ENCODE measurements around the gene EHMT1.

Gene EHMT1

DNA sequence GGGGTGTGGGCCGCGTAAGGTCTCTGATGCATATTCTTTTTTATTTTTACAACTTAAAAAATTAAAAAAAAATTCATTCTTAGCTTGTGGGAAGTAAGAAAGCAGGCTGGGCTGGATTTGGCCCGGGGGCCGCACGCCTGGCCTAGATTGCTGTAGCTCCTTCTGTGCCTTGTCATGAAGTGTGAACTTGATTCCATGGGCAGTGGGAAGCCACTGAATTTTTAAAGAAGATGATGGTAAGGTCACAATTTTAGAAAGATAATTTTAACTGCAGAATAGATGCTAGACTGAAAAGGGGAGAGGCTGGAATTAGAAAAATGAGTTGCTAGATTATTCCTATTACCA lies 56.1 kb downstream of the EHMT1 start:
- no peak for DNase-seq

DNA sequence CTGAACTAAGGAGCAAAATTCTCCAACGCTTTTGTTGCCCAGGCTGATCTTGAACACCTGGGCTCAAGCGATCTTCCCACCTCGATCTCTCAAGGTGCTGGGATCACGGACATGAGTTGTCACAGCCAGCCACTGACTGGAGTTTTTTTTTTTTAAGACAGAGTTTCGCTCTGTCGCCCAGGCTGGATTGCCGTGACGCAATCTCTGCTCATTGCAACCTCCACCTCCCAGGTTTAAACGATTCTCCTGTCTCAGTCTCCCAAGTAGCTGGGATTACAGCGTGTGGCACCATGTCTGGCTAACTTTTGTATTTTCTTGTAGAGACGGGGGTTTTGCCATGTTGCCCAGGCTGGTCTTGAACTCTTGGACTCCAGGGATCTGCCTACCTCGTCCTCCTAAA lies 58.2 kb downstream of the EHMT1 start:
- DNase-seq: no peak

DNA sequence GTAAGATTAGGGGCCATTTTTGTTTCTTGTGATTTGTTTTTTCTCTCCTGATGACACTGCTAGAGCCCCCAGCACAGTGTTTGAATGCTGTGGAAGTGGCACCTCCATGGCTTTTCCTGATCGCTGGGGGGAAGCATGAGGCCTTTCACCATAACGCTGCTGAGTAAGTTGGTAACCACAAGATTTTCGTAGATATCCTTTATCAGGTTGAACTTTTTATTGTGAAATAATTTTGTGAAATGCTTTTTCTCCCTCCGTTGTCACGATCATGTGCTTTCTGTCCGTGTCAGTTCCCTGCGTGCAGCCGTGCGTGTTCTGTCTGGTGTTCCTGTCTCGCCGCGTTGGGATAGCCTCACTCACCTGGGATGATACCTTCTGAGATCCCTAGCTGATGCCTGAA lies 59.4 kb downstream of the EHMT1 start:
- no peak for DNase-seq

DNA sequence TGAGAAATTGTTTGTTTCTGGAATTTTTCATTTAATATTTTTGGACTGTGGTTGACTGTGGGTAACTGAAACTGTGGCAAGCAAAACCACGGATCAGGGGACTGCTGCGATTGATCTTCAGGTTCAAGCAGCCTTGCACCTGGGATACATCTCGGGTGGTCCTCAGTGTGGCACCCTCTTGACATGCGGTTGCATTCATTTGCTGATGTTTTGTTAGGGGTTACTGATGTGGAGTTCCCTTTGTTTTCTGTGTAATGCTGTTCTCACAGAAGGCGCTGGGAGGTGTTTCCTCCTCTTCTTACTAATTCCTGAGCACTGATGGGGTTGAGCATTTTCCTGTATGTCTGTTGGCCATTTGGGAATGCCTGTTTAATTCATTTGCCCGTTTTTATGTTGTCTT lies 60.4 kb downstream of the EHMT1 start:
- DNase-seq: no peak

DNA sequence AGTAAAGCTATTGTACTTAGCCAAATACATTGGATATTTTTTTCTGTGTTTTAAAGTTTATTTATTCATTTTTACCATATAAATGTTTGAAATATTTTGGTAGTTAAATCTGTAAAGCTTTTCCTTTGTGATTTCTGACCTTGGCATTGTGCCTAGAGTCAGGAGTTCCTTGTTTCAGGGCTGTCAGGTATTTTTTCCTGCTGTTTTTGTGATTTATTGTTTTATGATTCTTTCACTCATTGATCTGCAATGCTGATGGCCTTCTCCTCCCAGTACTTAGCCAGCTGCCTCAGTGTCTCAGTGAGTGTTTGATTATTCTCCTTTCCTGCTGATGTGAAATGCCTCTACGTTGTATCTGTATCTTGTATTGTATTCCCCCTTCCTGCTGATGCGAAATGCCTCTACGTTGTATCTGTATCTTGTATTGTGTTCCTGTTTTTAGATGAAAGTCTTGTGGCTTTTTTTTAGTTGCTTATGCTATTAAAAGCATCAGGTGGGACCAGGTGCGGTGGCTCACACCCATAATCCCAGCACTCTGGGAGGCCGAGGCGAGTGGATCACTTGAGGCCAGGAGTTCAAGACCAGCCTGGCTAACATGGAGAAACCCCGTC lies 61.0 kb downstream of the EHMT1 start:
- DNase-seq: no peak

DNA sequence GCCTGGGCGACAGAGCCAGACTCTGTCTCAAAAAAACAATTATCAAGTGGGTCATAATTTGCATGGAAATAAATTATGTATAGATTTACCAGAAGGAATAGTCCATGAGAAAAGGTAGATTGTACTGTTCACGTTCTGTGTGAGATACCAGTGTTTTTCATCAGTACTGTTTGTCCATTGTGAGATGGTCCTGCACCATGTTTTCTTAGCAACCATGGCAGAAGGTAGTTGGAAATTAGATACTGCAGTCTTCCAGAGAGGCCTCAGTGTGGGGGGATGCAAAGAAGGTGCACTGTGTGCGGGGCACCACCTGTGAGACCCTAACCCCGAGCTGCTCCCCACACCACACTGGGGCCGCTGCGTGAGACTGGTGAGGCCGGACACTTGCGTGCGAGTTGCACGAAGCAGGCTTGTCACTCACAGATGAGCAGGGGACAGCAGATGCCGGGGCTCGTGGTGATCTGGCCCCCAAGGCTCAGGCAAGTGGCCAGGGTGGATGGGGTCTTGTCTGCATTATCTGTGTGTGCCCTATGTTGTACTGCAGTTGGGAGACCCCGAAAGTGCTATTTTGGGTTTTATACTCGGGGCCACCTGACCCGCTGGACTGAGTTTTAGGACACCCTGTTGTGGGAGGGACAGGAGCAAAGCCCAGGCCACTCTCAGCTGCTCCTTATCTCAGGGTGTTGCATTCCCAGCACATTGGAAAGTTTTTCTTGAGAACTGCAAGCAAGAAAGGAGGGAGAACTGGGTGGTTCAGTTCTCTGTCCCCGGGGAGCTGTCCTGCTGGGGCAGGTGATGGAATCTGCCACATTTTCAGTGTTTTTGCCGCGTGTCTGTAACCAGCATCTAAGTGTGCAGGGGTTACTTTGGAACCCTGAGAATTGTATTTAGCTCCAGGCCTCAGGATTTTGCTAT lies 61.9 kb downstream of the EHMT1 start:
- no peak for DNase-seq

DNA sequence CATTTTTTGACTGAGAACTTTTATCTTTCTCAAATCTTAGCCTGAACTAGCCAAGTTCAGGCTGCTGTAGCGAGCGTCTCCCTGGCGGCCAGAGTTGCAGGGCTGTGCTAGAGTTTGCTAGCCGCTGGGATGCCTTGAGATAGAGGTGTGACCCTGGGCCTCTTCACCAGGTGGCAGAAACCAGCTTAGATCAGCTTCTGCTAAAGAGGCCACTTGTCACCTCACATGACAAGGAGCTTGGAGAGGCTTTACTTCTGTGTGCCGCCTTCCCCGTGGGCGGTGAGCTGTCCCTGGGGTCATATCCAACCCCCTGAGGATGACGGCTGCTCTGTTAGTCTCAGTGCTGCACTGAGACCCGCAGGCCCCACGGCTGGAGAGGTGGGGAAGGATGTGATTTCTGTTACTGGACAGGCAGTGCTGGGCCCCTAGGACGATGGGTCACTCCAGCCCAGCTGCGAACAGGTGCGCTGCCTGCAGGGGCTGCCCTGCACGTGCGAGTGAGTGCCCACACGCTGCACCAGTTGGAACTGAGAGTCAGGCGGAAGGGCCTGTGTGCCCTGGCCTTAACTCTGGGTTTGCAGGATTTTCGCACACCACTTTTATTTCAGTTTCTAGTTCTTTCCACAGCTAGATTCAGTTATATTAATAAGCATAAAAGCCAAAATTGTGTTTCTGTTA lies 63.8 kb downstream of the EHMT1 start:
- DNase-seq: no peak

DNA sequence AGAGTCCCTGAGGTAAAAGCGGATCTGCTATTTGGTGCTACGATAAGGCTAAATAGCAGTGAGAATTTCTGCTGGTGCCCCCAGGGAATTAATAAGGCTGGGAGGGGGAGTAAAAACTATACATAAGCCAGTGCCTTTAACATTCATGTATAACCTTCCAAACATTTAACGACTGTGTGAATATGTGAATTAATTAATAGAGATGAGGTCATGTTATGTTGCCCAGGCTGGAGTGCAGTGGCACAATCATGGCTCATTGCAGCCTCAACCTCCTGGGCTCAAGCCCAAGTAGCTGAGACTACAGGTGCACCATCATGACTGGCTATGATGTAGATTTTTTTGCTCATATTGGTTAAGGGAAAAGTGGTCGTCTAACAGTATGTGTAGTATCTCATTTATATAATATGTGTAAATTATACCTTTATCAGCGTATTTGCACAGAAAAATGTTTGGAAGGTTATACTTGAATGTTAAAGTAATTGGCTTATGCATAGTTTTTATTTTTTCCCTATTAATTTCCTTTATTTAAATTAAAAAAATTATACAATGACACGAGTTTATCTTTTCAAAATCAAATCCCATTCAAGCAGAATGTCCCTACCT lies 64.6 kb downstream of the EHMT1 start:
- no peak for DNase-seq

DNA sequence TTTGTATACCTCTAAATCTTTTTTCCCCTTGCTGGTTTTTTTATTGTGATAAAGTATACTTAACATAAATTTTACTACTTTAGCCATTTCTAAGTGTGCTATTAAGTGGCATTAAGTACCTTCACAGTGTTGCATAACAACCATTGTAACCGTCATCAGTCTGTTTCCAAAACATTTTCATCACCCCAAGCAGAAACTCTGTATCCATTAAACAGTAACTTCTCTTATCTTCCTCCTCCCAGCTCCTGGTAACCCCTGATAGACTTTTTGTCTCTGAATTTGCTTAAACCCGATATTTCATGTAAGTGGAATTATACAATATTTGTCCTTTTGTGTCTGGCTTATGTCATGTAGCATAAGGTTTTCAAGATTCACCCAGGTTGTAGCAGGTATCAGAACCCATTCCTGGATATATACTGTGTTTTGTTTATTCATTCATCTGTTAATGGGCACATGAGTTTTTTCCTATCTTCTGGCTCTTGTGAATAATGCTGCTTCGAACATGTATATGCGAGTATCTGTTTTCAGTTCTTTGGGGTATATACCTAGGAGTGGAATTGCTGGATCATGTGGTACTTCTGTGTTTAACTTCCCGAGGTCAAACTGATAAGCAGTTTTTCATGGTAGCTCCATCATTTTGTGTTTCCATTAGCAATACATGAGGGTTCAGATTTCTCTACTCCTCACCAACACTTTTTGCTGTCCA lies 66.4 kb downstream of the EHMT1 start:
- DNase-seq: no peak

DNA sequence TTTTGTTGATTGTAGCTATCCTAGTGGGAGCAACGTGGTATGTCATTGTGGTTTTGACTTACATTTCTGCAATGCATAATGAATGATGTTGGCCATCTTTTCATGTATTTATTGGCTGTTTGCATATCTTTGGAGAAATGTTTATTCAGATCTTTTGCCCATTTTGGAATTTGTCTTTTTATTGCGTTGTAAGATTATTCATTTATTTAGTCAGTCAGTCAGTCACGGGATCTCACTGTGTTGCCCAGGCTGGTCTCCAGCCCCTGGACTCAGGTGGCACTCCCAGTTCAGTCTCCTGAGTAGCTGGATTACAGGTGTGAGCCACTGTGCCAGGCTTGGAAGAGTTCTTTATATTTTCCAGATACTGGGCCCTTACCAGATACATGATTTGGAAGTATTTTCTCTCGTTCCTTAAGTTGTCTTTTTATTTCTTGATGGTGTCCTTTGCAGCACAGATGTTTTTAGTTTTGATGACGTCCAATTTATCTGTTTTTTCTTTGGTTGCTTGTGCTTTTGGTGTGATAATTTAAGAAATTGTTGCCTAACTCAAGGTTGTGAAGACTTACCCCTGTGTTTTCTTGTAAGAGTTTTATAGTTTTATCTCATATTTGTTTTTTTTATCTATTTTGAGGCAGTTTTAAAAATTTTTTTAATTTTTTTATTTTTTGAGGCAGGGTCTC lies 67.1 kb downstream of the EHMT1 start:
- no peak for DNase-seq

DNA sequence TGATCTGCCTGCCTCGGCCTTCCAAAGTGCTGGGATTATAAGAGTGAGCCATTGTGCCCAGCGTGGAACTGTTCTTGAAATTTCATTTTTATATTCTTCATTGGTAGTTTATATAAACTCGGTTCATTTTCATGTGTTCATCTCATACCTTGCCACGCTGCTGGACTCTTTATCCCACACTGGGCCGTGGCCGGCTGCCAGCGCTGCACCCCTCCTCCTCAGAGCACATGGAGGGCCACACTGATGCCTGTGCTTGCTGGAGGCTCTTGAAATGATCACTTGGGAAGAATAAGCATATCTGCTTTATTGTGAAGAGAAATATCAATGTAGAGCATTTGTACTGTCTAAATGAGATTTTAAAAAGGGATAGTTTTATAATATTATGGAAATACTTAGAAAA lies 69.5 kb downstream of the EHMT1 start:
- no peak for DNase-seq

DNA sequence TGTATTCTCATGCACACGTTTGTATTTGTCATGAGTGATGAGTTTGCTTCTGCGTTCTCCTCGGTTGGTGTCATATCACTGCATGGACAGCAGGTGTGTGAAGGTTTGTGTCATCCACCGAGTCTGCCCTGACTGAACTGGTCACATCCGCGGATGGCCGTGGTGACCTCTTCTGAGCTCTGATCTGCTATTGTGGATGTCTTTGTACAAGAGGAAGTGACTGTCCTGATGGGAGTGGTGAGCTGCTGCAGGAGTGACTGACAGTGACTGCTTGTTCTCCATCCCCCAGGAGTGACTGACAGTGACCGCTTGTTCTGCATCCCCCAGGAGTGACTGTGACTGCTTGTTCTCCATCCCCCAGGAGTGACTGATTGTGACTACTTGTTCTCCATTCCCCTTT lies 69.9 kb downstream of the EHMT1 start:
- no peak for DNase-seq

DNA sequence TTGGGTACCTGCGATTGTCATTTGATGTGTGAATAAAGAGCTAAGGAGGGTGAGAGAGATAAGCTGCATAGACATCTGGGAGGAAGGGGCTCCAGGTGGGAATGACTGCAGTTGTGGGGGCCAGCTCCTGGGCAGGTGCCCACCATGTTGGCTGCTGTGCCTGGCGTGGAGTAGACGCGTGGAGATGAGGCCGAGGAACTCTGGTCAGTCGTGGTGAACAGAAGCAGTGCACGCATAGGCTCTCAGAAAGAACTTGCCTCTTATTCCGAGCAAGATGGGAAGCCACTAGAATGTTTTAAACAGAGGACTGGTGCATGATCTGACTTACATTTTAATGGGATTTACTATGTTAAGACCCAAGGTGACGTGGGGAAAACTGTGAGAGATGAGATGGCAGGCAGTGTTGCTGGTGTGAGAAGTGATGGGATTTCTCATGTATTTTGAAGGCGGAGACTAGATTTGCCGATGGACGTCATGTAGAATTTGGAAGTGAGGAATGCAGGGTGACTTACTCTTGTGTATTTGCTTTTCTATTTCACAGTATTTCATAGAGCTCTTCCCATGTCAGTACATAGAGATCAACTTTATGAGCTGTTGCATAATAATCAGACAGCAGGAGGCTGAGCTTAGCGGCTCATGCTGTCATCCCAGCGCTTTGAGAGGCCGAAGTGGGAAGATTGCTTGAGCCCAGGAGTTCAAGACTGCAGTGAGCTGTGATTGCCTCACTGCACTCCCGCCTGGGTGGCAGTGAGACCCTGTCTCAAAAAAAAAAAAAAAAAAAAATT lies 71.1 kb downstream of the EHMT1 start:
- no peak for DNase-seq

DNA sequence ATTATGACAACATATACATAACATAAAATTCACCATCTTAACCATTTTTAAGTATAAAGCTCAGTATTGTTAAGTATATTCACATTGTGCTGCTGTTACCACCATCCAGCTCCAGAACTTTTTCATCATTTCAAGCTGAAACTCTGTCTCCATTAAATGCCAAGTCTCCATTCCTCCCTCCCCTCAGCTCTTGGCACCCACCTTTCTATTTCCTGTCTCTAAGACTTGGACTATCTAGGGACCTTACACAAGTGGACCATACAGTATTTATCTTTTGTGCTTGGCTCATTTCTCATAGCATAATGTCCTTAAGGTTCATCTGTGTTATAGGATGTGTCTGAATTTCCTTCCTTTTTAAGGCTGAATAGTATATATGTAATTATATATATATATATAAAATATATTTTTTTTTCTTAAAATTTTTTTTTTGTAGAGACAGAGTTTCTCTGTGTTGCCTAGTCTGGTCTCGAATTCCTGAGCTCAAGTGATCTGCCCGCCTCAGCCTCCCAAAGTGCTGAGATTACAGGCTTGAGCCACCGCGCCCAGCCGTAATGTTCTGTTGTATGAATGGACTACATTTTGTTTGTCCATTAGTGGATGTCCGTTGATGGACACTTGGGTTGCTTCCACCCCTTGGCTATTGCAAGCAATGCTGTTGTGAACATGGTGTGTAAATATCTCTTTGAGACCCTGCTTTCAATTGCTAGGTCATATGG lies 72.3 kb downstream of the EHMT1 start:
- DNase-seq: no peak

DNA sequence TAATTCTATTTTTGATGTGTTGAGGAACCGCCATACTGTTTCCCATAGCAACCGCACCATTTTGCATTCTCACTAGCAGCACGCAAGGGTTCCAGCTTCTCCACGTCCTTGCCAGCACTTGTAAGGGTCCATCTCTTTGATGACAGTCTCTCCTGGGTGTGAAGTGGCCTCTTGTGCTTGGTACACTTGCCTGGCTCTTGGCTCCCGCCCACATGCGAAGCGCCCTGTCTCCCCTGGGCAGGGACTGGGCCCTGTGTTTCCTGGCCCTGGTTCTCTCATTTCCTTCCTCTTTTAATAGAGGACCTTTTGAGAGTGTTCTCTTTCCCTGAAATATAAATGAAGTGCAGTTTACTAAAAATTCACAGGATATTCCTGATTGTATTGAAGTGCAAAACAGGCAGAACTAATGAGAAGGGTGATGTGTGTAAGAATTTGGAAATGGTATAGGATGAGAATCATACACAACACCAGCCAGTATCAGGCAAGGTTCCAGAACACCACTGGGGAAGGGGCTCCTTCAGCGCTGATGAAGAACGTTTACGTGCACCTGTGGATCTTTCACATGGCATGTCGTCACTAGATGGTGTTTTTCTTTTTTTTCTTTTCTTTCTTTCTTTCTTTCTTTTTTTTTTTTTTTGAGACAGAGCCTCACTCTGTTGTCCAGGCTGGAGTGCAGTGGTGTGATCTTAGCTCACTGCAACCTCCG lies 73.0 kb downstream of the EHMT1 start:
- no peak for DNase-seq

DNA sequence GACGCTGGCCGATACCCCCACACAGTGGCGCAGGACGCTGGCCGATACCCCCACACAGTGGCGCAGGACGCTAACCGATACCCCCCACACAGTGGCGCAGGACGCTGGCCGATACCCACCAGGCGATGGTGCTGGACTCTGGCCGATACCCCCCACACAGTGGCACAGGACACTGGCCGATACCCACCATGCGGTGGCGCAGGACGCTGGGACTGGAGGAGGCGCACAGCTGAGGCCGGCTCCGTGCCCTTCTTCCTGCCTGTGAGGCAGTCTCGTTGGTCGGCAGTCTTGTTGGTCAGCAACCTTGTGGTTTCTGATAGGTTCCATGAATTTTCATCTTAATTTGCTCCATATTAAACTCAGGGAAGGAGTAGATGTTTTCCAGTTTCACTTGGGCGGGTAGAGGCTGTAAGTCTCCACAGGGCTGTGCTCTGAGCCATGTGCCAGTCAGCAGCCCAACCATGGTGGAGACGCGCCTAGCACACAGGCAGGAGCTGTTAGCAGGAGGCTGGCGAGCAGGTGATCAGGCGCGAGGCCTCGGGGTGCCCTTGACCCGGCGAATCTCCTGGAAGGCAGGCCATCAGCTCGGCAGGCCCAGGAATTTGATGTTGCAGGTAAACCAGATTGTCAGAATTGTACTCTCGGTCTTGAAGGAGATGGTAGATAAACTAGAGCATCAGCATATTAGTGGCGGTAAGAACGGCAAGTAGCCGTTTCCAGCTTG lies 75.6 kb downstream of the EHMT1 start:
- DNase-seq: no peak

DNA sequence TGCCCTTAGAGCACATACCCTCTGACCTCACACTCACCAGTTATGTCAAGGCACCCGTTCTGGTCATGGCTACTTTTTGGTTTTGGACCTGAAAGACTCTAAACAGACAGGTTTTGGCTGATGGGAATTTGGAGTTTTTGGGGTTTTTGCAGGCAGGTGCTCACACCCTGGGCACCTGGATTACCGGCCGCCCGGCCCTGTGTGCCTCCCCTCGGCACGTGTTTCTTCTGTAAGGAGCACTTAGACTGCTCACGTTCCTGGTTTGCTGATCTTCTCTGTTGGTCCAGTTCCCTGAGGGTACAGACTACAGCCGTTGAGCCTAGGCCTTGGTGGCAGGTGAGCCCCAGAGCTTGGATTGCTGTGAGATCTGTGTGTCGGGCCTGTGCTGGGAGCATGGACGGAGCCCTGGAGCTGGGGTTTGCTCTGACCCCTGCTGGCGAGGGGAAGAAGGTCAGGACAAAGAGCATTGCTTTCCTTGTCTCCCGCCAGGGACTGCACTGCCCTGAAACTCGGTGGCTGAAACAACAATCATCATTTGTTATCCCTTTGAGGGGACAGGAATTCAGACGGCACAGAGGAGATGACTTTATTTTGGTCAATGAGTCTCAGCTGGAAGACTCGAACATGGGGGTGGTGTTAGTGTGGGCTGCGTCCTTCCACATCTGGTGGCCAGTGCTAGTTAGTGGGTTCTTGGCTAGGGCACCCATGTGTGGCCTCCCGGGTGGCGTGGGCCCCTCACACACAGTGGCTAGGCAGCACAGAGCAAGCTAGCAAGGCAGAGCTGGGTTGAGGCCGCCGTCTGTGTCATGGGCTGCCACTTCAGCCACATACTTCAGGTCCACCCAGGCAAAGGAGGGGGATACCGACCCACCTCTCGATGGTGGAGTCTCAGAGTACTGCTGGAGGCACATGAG lies 76.4 kb downstream of the EHMT1 start:
- no peak for DNase-seq

DNA sequence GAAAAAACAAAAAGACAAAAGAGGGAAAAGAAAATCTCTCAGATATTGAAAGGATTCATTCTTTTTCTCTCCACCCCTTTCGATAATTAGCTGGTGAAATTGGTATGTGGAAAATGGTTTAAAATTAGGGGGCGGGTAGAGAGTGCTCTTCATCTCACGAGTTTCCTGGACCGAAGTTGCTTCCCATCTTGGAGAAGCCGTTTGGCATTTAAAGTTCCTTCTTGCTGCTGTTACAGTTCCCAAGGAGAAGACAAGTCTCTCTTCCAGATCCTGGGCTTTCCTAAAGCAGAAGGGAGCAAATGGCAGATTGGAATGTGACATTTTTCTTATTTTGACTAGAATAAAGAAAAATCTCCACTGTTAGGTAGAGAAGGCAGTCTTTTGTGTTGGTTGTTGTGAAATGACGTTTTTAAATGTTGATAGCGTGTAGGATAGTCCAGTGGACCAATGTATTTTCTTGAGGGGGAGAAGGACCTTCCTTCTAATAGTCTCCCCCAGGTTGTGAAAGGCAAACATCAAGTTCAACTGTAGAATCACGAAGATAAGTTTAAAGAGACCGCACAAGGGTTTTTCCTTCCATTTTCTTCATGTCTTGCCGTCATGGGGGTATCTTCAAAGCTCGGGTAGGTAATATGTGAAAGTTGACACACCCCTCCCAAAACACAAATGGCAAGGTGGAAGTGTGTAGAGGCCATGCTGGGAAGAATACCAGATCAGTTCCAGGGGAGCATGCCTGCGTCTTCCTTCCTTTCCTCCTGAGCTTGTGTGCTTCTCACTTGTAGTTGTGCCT lies 77.5 kb downstream of the EHMT1 start:
- DNase-seq: no peak
